ENCODE data around the gene ANKRD9. TPM values are rescaled to one million over a fixed set of nuclear protein-coding genes. Genes with fewer than 3 reads are reported as not detected.

ANKRD9 gene
- total RNA-seq, 2 experiments from 2014 or later: 15.0 to 16.9 TPM

GRCh38 chr14:102491786-102492530, 17.6 kb downstream of the ANKRD9 start:
- no peak for ATAC-seq
- no peak overlapping the region for H3K4me3 Mint-ChIP-seq
- POLR2A ChIA-PET: no interaction called here
- CTCF ChIA-PET: interaction anchor here (0.9 to 1.1 kb wide), 2 partner anchors 8 to 60 kb away, joined by 3 read pairs; no protein-coding TSS in a partner anchor
- intact Hi-C loops (cut with micrococcal nuclease): no loop called here
- H3K36me3 Mint-ChIP-seq (ENCODE audit: low read depth): no peaks in the 10 kb centered on the region
- TF ChIP-seq CTCF (IDR thresholded peaks at IDR 0.05): no peak
- no peak overlapping the region for H3K27ac Mint-ChIP-seq
- H3K27me3 Mint-ChIP-seq: no peaks in the 10 kb centered on the region
- no peaks in the 10 kb centered on the region for H3K9me3 Mint-ChIP-seq
- no peak for DNase-seq
- no peaks in the 10 kb centered on the region for H3K4me1 Mint-ChIP-seq (ENCODE audit: low read depth)

- H3K27ac Mint-ChIP-seq: no peak overlapping the region
- POLR2A ChIA-PET: no interaction called here
- H3K27me3 Mint-ChIP-seq: no peaks in the 10 kb centered on the region
- H3K36me3 Mint-ChIP-seq (ENCODE audit: low read depth): no peaks in the 10 kb centered on the region
- H3K4me1 Mint-ChIP-seq (ENCODE audit: low read depth): no peaks in the 10 kb centered on the region
- DNase-seq (no peak), ATAC-seq (no peak)
- TF ChIP-seq CTCF (IDR thresholded peaks at IDR 0.05): no peak
- no peak overlapping the region for H3K4me3 Mint-ChIP-seq
- CTCF ChIA-PET: interaction anchor here (1.1 kb wide), 1 partner anchor 59 kb away, joined by 3 read pairs; no protein-coding TSS in a partner anchor
- intact Hi-C loops (cut with micrococcal nuclease): no loop called here
- H3K9me3 Mint-ChIP-seq: no peaks in the 10 kb centered on the region
Measured at GRCh38 chr14:102491366-102491765, 18.2 kb downstream of the ANKRD9 start.

GRCh38 chr14:102490456-102490855, 19.1 kb downstream of the ANKRD9 start:
- ChIA-PET POLR2A (interaction anchor here (0.6 kb wide), 1 partner anchor 326 kb away, joined by 3 read pairs; no protein-coding TSS in a partner anchor), CTCF (no interaction called here)
- Mint-ChIP-seq H3K27me3 (no peaks in the 10 kb centered on the region), H3K4me1 (ENCODE audit: low read depth) (no peaks in the 10 kb centered on the region), H3K4me3 (no peak overlapping the region), H3K9me3 (no peaks in the 10 kb centered on the region), H3K36me3 (ENCODE audit: low read depth) (no peaks in the 10 kb centered on the region), H3K27ac (no peak overlapping the region)
- ATAC-seq (no peak), DNase-seq (no peak)
- TF ChIP-seq CTCF (IDR thresholded peaks at IDR 0.05): no peak
- intact Hi-C loops (cut with micrococcal nuclease): no loop called here

- H3K9me3 Mint-ChIP-seq: peaks cover 3% of the 10 kb centered on the region
- intact Hi-C loops (cut with micrococcal nuclease): no loop called here
- CTCF ChIA-PET: interaction anchor here (1.7 kb wide), 1 partner anchor 49 kb away, joined by 4 read pairs; no protein-coding TSS in a partner anchor
- H3K4me3 Mint-ChIP-seq: no peak overlapping the region
- no peaks in the 10 kb centered on the region for H3K27me3 Mint-ChIP-seq
- TF ChIP-seq CTCF (IDR thresholded peaks at IDR 0.05): no peak
- H3K4me1 Mint-ChIP-seq (ENCODE audit: low read depth): peaks cover 2% of the 10 kb centered on the region
- peaks cover 6% of the 10 kb centered on the region for H3K36me3 Mint-ChIP-seq (ENCODE audit: low read depth)
- no peak for ATAC-seq
- no peak overlapping the region for H3K27ac Mint-ChIP-seq
- POLR2A ChIA-PET: no interaction called here
- DNase-seq: no peak
Measured at GRCh38 chr14:102487204-102487577, 22.4 kb downstream of the ANKRD9 start.

- ATAC-seq: no peak
- H3K4me1 Mint-ChIP-seq (ENCODE audit: low read depth): peaks cover 2% of the 10 kb centered on the region
- H3K27me3 Mint-ChIP-seq: no peaks in the 10 kb centered on the region
- peaks cover 3% of the 10 kb centered on the region for H3K9me3 Mint-ChIP-seq
- no peak for DNase-seq
- no peak for TF ChIP-seq CTCF (IDR thresholded peaks at IDR 0.05)
- peaks cover 7% of the 10 kb centered on the region for H3K36me3 Mint-ChIP-seq (ENCODE audit: low read depth)
- ChIA-PET POLR2A (no interaction called here), CTCF (interaction anchor here (1.7 kb wide), 1 partner anchor 48 kb away, joined by 4 read pairs; no protein-coding TSS in a partner anchor)
- intact Hi-C loops (cut with micrococcal nuclease): no loop called here
- H3K4me3 Mint-ChIP-seq: no peak overlapping the region
- no peak overlapping the region for H3K27ac Mint-ChIP-seq
Measured at GRCh38 chr14:102486513-102487203, 22.9 kb downstream of the ANKRD9 start.

Data from activated CD8-positive, alpha-beta T cell treated with anti-CD3 and anti-CD28 coated beads for 36 hours (primary cell).